CD4-positive, alpha-beta T cell treated with Interleukin-4 for 1 hour (primary cell): ENCODE data around the gene C6orf89.
A peak's percentile ranks its signal among the peaks of the same experiment; 100 is the strongest.

Experiments used
- DNase-seq, 2 donors: peaks; one replicate each; pipeline ENCODE4 v3.0.0-alpha.2; 2020 to 2022

Gene C6orf89

GRCh38 chr6:36949636-36950035, 63.9 kb downstream of the C6orf89 start:
- no peak for DNase-seq

- DNase-seq: no peak
These were observed 68.1 kb downstream of the C6orf89 start for GRCh38 chr6:36953931-36954261.

- DNase-seq: peak in 1 of 2 donors; percentile 51
These were observed 68.6 kb downstream of the C6orf89 start, which contains the start of gene PI16 for GRCh38 chr6:36954262-36954931. PI16 (plus strand) TSS chr6:36954738; CDS start chr6:36954761, 23 bp downstream.

GRCh38 chr6:36955136-36955535, 69.4 kb downstream of the C6orf89 start:
- DNase-seq: no peak

GRCh38 chr6:36955671-36956445, 70.1 kb downstream of the C6orf89 start:
- DNase-seq: no peak

- no peak for DNase-seq
These were observed 70.7 kb downstream of the C6orf89 start for GRCh38 chr6:36956446-36956820.

GRCh38 chr6:36957773-36958271, 72.1 kb downstream of the C6orf89 start:
- no peak for DNase-seq

GRCh38 chr6:36958775-36959554, 73.2 kb downstream of the C6orf89 start:
- DNase-seq: no peak

- no peak for DNase-seq
These were observed 74.0 kb downstream of the C6orf89 start for GRCh38 chr6:36959555-36960250.

GRCh38 chr6:36961441-36962435, 76.0 kb downstream of the C6orf89 start:
- DNase-seq: no peak

- peak; percentile 92 for DNase-seq
These were observed 77.1 kb downstream of the C6orf89 start for GRCh38 chr6:36962874-36963273.

GRCh38 chr6:36963451-36964290, 77.9 kb downstream of the C6orf89 start:
- peak; percentile 50 to 66 for DNase-seq

- no peak for DNase-seq
These were observed 78.6 kb downstream of the C6orf89 start for GRCh38 chr6:36964349-36964748.

GRCh38 chr6:36964908-36965307, 79.2 kb downstream of the C6orf89 start:
- DNase-seq: no peak

GRCh38 chr6:36967301-36967700, 81.5 kb downstream of the C6orf89 start:
- DNase-seq: no peak

GRCh38 chr6:36967757-36968156, 82.0 kb downstream of the C6orf89 start:
- no peak for DNase-seq

GRCh38 chr6:36968266-36968977, 82.7 kb downstream of the C6orf89 start:
- DNase-seq: no peak

- no peak for DNase-seq
These were observed 83.5 kb downstream of the C6orf89 start for GRCh38 chr6:36969240-36969691.

GRCh38 chr6:36969988-36970891, 84.5 kb downstream of the C6orf89 start:
- no peak for DNase-seq
